ENCODE results near the gene ETS1. TPM values are rescaled to one million over a fixed set of nuclear protein-coding genes. Genes with fewer than 3 reads are reported as not detected.

ETS1 gene
- total RNA-seq, 1 donor from 2014 or later: 90.8 TPM

DNA sequence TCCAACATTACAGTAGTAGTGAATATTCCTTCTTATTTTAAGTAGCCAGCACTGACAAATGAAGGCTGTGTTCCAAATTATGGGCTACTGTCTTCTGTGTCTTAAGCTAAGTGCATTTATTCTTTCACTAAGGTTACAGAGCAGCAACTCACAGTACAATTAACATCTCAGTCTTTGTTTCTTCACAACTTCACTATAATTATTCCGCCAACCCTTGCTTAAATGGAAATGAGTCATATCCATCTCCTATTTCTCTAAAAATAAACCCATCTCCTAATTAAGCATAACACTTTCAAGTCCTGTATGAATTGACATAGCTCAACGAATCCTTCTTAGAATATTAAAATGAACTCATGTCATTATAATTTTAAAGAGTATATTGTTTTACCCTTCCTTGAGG, 6.7 kb downstream of the ETS1 start:
- intact Hi-C loops (cut with DNase I): no loop called here
- no peak for ATAC-seq

DNA sequence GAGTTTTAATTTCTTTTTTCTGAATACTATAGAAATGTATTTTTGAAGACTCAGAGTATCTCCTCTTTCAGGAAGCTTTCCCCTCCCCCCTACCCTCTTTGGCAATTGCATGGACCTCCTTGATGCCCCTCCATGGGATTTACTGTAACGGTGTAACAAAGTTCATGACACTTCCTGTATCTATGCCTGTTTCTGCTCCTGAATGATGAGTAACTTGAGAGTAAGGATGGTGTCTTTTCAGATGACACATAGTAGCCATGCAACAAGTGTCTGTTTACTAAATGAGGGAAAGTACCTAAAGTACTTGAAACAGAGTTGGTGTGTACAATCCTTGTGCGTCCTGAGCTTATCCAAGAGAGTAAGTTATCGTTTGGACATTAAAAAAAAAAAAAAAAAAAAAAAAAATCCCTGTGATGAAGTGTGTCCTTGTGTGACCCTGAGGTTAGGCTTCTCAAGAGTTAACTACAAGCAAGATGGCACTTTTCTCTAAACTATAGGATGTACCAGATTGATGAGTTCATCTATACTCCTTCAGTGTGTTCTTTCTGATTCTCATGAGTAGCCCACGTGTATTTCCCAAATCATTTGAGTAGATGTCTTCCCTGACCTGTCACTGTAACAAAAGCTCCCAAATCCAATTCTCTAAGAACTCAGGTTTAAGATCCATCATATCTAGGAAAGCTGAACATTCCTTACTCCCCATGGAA, 7.4 kb downstream of the ETS1 start:
- no peak for ATAC-seq
- DNase-seq (ENCODE audit: low spot score): no peak
- intact Hi-C loops (cut with DNase I): no loop called here

More for the DNA sequence above, 6.7 kb downstream of the ETS1 start:
- DNase-seq (ENCODE audit: low spot score): no peak

DNA sequence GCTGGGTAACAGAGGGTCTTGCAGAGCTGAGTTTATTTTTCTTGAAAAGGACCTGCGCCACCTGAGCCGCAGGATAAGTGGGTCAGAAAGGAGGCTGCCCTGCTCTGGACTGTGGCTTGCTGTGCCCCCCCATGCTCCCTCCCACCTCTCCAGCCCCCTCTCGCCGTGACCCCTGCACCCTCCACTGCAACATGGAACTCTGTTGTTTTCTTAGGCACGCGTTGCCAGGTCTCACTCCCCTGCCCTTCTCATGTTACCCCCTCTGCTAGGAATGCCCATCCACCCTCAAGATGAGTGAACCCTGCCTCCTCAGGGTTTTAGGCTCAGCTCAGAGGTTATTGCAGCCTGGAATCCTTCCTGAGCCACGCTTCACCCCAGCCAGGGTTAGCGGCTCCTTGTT, 10.8 kb downstream of the ETS1 start:
- ATAC-seq: peak; percentile 40
- intact Hi-C loops (cut with DNase I): no loop called here
- no peak for DNase-seq (ENCODE audit: low spot score)

DNA sequence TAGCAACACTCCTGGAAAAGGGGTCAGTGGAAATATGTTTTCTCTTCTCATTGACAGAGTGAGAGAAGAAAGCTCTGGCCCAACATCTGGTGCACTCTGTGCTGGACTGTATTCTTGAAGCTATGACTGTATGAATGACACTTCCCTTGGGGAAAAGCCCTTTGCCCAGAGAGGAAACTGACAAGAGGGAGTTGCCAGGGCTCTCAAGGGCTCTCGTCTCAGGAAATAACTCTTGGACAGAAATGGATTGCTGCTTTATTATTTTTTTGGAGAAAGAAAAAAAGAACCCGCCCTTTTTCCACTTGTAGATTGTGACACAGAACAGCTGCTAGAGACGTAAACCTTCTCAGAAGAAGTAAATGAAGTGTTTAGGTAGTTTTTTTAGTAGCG, 11.4 kb downstream of the ETS1 start:
- intact Hi-C loops (cut with DNase I): no loop called here
- DNase-seq (ENCODE audit: low spot score): no peak
- ATAC-seq: peak; percentile 55

DNA sequence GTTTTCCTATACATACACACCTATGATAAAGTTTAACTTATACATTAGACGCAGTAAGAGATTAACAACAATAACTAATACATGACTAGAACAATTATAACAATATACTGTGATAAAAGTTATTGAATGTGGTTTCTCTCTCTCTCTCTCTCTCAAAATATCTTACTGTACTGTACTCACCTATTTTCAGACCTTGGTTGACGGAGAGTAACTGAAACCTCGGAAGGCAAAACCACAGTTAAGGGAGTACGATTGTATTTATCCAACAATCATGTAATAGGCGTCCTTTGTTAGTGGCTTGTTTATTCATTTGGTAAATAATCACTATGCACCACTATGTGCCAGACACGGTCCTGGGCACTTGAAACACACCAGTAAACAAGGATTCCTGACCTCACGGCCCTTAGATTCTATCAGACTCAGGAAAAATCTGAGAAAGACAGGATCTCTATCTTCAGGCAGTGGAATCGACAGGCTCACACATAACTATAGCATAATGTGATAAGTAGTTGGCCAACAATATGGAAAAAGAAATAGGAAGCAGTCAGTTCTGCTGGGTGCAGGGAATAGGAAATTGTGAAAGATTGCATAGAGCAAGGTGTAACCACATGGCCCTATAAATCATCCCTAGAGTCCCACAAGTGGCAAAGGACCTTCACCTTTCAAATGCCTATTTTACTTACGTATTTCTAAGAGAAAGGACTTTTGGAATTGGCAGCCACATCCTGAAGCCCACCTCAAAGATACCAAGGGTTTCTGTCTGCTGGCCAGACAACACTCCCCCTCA, 12.0 kb downstream of the ETS1 start:
- DNase-seq (ENCODE audit: low spot score): no peak
- intact Hi-C loops (cut with DNase I): no loop called here
- no peak for ATAC-seq

DNA sequence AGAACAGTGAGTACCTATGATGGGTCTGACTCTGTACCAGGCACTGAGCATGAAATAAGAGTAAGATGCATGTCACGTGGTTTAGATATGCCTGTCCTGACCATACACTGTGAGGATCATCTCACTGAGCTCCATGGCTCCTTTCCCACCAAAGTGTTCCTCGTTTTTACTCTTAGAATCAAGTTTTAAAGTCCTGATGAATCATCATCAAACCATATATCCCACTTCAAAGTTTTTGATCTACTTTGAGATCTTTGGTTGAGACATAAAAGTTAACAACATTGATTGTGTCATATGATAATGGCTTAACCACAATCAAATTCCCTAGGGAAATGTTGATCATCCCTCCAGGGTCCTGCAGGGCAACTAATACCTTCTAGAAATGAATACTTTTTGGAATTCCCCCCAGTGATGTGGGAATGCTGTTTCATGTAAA, 12.8 kb downstream of the ETS1 start:
- intact Hi-C loops (cut with DNase I): no loop called here
- no peak for DNase-seq (ENCODE audit: low spot score)
- ATAC-seq: no peak

DNA sequence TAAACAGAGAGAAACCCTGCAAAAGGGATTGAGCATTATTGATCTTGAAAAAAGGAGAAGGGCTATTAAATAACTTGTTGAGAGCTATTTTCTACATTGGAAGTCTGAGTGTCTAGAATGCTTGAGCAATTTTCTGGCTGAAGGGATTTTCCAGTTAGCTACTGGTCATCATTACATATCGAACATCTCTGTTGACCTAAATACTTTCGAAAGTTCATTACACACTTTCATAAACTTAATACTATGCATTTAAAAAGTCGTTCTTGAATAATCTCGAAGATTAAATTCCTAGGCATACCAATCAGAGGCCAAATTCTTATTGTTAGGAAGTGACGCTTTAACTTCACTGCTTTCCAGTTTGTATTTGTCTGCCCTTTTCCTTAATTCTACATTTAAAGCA, 13.7 kb downstream of the ETS1 start:
- DNase-seq (ENCODE audit: low spot score): no peak

DNA sequence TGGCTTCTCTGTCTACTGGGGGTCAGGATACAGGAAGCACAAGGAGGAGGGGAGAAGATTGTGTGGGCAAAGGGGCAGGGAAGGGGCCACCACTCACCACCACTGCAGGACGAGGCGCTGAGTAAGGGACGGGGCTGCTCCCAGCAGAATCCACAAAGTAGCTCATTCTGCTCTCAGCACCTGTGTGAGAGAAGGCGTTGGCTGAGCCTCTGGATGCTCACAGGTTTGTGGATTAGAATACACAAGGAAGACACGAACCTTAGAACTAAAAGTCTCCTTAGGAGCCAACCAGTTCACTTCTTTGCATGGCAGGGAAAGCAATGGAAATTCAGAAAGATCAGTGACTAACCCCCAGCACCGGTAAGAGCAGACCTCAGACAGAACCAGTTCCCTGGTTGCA, 14.4 kb downstream of the ETS1 start:
- intact Hi-C loops (cut with DNase I): no loop called here
- DNase-seq (ENCODE audit: low spot score): no peak

More for the DNA sequence above, 13.7 kb downstream of the ETS1 start:
- intact Hi-C loops (cut with DNase I): no loop called here
- ATAC-seq: no peak

DNA sequence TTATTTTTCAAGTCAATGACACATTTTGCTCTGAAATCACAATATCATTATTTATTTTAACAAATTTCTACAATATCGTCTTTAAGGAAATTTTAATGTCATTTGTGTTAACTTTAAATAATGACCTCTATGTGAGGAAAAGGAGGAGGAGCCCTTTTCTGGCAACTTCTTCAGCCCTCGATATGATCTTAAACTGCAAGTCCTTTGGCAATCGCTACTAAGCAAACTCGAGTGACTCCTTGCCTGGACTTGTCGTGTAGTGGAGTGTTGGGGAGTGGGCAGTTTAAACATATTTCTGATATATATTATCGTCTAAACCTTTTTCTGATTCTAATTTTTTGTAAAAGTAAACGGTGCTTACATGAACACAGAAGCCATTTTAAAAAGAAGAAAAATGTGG, 16.7 kb downstream of the ETS1 start:
- intact Hi-C loops (cut with DNase I): no loop called here

More for the DNA sequence above, 14.4 kb downstream of the ETS1 start:
- no peak for ATAC-seq

DNA sequence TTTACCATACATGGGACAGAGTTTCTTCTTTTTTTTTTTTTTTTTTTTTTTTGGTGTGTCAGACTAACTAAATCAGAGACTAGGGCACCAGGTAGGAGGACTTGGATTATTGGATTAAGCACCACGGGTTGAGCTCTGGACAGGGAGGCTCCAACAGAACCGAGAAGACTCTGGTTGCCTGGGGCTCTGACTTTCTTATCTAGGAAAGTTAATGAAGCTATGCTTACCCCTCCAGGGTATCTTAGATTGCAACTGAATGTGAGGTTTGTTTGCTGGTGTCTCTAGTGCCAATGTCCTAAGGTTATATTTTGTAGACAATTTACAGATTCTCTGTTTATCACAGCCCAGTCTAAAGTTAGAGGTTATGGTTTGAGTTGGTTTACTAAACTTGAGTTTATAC, 18.1 kb downstream of the ETS1 start:
- DNase-seq (ENCODE audit: low spot score): no peak
- ATAC-seq: no peak
- intact Hi-C loops (cut with DNase I): no loop called here

More for the DNA sequence above, 16.7 kb downstream of the ETS1 start:
- DNase-seq (ENCODE audit: low spot score): no peak
- ATAC-seq: no peak

DNA sequence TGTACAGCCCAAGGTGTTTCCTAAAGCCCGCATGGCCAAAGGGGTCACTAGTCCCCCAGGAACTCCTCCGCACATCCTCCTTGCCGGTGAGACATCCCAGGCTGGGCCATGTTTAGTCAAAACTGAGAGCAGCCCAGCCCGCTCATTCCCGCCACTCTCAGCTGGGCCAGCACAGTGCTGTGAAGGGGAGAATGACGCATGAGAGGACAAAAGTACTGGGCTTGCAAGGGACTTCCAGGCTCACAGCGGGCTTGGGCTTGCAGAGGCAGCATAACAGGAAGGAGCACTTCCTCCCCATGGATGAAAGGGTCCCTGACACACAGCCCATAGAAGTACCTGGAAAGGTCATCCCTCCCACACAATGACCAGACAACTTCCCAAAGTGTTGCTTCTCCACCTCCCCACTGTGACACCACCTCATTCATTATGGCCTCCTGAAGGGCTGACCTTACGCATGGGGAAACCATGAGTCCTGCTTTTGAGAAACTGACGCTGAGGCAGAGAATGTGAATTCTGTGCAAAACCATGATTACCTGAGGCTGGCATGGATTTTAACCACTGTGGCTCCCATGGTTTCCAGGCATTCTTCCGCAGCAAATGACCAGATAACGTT, 19.1 kb downstream of the ETS1 start:
- intact Hi-C loops (cut with DNase I): no loop called here
- ATAC-seq: no peak
- no peak for DNase-seq (ENCODE audit: low spot score)

DNA sequence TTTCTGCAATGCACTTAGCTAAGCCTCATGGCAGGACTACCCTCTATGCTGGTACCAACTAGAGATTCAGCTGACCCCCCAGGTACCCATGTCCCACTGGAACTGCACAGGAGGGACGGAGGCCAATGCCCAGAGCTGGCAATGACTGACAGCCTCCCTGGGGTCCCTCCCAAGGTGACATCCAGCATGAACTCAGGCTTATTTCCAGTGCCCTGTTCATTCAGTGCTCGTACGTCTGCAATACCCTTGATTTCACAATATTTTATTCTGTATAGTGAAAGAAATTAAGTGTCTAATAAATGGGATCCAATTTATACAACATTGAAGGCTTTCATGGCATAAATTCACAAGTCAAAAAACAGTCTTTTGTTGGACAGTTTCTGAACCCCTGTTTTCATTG, 20.2 kb downstream of the ETS1 start:
- ATAC-seq (no peak), DNase-seq (ENCODE audit: low spot score) (no peak)
- intact Hi-C loops (cut with DNase I): no loop called here

DNA sequence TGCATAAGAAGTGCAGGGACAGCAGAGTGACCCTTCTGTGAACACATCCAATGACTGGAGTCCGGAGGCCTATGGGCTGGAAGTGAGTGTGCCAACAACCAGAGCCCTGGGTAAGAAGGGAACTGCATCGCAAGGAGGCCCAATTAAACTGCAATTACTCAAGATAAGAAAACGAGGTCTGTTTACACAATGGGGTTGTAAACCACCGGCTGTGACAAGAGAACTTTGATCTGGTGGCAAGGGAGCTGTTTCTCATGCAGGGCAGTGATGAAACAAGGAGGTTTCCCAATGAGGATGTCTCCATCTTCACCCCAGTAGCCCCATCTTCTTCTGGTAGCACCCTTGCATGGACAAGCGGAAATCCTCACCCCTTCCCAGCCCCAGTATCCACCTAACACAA, 21.5 kb downstream of the ETS1 start:
- ATAC-seq: no peak
- DNase-seq (ENCODE audit: low spot score): no peak
- intact Hi-C loops (cut with DNase I): no loop called here

DNA sequence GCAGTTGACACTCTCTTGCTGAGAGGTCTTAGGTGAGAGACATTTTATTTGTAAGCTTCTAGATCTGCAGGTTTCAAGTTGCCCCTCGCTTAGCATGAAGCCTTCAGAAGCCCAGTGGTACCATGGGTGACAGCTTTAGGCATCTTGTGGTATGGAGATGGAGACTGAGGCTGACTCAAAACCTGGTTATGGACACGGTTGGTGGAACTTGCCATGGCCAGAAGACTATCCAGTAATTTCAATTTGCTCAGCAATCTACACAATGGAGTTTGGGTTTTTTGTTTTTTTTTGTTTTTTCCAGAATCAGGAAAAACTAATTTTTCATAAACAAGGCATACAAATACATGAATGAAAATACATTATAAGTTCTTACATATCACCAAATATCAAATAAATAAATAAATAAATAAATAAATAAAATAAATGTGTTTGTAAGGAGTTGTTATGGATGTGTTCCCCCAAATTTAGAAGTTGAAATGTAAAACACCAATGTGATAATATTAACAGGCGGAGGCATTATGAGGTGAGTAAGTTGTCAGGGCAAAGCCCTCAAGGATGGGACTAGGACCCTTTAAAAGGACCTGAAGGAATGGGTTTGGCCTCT, 22.6 kb downstream of the ETS1 start:
- intact Hi-C loops (cut with DNase I): no loop called here
- ATAC-seq: no peak
- DNase-seq (ENCODE audit: low spot score): no peak

DNA sequence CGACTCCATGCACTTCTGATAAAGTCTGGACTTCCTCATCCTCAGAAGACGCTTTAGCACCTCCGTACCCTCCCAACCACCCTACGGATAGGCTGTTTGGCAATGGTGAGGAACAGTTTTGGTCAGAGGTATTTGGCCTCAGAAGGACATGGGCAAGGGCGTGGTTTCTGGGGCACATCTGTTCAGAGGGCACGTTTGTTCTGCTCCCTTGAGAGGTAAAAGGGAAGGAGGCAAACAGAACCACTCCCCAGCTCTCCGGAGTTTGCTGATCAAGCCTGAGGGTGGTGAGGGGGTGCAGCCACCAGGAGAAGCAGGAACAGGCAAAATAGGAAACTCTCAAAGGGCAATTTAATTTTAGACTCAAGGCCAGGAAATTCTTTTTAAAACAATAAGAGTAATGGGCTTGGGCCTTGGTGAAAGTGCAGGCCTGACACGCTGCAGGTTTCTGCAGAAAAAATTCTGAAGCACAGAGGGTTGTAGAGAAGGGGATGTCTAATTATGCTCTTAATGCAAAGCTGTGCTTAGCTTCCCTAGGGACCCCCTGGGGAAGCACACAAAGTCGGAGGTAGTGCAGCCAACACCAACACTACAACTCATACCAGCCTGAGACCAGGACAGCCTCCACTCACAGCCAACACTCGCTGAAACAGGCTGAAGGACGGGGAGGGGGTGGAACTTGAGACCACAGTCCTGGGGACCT, 23.3 kb downstream of the ETS1 start:
- no peak for ATAC-seq
- intact Hi-C loops (cut with DNase I): no loop called here
- no peak for DNase-seq (ENCODE audit: low spot score)

DNA sequence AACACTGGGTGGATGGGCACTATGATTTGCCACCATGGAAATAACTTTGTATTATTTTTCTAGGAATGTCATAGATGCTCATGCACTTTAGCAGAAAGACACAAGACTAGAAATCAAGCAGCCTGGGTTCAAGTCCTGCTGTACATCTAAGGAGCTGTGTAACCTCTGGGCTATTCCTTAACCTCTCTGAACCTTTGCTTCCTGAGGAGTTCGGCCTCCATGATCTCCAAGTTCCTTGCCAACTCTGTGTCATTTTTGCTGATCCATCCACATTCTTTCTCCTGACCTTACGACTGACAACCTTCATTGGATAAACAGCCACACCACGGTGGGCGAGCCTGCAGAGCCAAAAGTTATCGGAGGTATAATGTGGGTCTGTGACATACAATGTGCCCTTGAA, 24.1 kb downstream of the ETS1 start:
- intact Hi-C loops (cut with DNase I): no loop called here
- DNase-seq (ENCODE audit: low spot score) (no peak), ATAC-seq (no peak)

DNA sequence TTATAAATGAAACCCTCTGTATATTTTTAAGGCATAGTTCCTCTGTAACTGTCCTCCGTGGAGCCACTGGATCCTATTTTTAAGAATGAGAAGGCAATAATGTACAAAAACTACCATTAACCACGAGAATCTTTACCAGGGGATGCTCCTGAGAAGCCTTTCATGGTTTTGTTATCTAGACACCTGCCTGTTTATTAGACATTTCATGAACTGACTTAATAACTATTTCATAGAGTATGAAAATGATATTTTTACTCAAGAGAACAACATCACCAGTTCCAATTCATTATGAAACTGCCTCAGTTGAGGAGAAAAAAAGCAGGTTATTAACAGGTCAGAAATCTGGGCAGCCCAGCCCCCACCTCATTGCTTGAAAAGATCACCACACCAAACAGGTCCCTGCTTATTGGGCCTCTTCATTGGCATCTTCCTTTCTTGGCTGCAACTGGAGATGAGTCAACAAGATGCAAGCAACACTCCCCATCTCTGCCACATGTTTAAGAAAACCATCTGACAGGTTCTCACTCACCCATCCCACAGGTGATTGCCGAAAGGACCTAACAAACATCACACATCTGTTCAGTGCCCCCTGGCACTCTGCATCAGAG, 27.8 kb downstream of the ETS1 start:
- no peak for ATAC-seq
- intact Hi-C loops (cut with DNase I): no loop called here
- DNase-seq (ENCODE audit: low spot score): no peak

DNA sequence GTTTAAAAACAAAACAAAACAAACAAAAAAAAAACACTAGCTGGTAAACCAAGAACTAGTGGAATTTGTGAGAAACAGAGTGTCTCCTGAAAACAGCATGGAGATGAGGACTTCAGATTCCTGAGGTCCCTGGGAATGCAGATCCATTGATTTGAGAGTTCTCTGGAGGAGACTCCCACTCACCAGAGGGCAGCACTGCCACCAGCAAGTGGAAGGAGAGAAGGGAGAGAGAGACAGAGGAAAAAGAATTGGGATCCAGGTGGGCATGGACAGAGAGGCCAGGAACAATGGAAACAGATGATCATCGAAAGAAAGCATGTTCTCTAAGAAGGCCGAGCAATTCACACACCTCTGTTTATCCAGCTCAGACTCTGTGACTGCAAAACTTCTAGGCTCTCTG, 31.8 kb downstream of the ETS1 start:
- ATAC-seq: no peak
- intact Hi-C loops (cut with DNase I): no loop called here
- no peak for DNase-seq (ENCODE audit: low spot score)

Measured in sciatic nerve (tissue), 2 donors.